ENCODE data around the gene KCNE3.

Gene KCNE3

DNA sequence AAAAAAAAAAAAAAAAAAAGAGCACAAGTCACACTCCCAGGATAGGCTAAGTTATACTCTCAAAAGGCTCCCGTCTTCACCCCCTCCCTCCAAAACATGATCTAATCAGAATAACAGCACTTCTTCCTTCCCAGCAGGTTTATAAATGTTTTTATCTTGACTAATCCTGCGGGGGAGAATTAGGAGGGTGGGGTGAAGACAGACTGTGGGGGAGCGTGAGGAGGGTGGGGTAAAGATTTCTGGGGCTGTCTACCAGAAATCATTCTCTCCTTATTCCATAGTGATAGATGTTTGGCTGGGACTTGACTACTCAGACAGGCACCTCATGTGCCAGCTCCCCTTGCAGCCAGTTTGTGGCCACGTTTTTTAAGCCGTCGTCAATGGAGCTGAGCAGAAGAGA lies 17.0 kb downstream of the KCNE3 start:
- H3K27ac ChIP-seq (ENCODE audit: low read length) = no peak overlapping the region
- no peaks in the 10 kb centered on the region for H3K9me3 ChIP-seq (ENCODE audit: insufficient read depth, low read length, severe bottlenecking)
- no peak overlapping the region for H3K9ac ChIP-seq (ENCODE audit: low read depth, low read length)
- H3K4me1 ChIP-seq (ENCODE audit: insufficient read depth, low read length) = no peaks in the 10 kb centered on the region
- no peaks in the 10 kb centered on the region for H3K79me2 ChIP-seq (ENCODE audit: insufficient read depth, low read length)
- no peak overlapping the region for H3K4me2 ChIP-seq (ENCODE audit: insufficient read depth, low read length)
- no peak for TF ChIP-seq CTCF (IDR thresholded peaks at IDR 0.05; ENCODE audit: borderline replicate concordance, extremely low read depth, low read length, poor library complexity, severe bottlenecking)
- no peak for TF ChIP-seq EZH2 (IDR thresholded peaks at IDR 0.05; ENCODE audit: borderline replicate concordance, low read depth, low read length, severe bottlenecking)
- peaks cover under 1% of the 10 kb centered on the region for H3K27me3 ChIP-seq (ENCODE audit: insufficient read depth, low read length, poor library complexity)
- no peak overlapping the region for H3K4me3 ChIP-seq (ENCODE audit: low read depth in 1 of 2, low read length in 2 of 2)
- no peaks in the 10 kb centered on the region for H4K20me1 ChIP-seq (ENCODE audit: insufficient read depth, low read length)
- no peak for ATAC-seq (ENCODE audit: insufficient read depth, low read depth)
- H3K36me3 ChIP-seq (ENCODE audit: insufficient read depth, low read length) = no peaks in the 10 kb centered on the region
- no peak overlapping the region for H2AFZ ChIP-seq (ENCODE audit: low read depth, low read length)
- no peak for DNase-seq

- Histone ChIP-seq H3K27me3 (ENCODE audit: insufficient read depth, low read length, poor library complexity) (peaks cover 4% of the 10 kb centered on the region), H3K36me3 (ENCODE audit: insufficient read depth, low read length) (no peaks in the 10 kb centered on the region), H3K4me1 (ENCODE audit: insufficient read depth, low read length) (no peaks in the 10 kb centered on the region), H3K4me3 (ENCODE audit: low read depth in 1 of 2, low read length in 2 of 2) (no peak overlapping the region), H4K20me1 (ENCODE audit: insufficient read depth, low read length) (no peaks in the 10 kb centered on the region), H3K27ac (ENCODE audit: low read length) (no peak overlapping the region), H3K4me2 (ENCODE audit: insufficient read depth, low read length) (no peak overlapping the region), H2AFZ (ENCODE audit: low read depth, low read length) (no peak overlapping the region), H3K9ac (ENCODE audit: low read depth, low read length) (no peak overlapping the region), H3K79me2 (ENCODE audit: insufficient read depth, low read length) (no peaks in the 10 kb centered on the region), H3K9me3 (ENCODE audit: insufficient read depth, low read length, severe bottlenecking) (no peaks in the 10 kb centered on the region)
- DNase-seq = peak; percentile 42
- peak; percentile 93 for ATAC-seq (ENCODE audit: insufficient read depth, low read depth)
- TF ChIP-seq EZH2 (IDR thresholded peaks at IDR 0.05; ENCODE audit: borderline replicate concordance, low read depth, low read length, severe bottlenecking) (no peak), CTCF (IDR thresholded peaks at IDR 0.05; ENCODE audit: borderline replicate concordance, extremely low read depth, low read length, poor library complexity, severe bottlenecking) (peak; percentile 72)
Measured at GRCh38 chr11:74449369-74449931, 17.9 kb downstream of the KCNE3 start.

DNA sequence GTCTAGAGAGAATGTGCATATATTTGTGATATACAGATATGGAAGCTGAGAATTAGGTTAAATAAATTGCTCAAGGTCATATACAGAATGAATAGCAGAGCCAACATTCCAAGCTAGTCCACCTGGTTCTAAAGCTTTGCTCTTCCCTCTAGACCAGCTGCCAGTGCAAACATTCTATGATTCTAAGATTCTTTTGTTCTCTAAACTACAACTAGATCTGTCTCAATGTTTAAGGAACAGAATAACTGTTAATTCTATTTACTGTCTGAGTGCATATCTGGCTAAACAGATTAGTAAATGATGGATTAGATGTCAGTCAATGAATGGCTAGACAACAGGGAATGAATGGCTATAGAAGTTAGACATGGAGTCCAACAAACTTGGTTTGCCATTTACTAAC lies 19.6 kb downstream of the KCNE3 start:
- Histone ChIP-seq H3K36me3 (ENCODE audit: insufficient read depth, low read length) (no peaks in the 10 kb centered on the region), H3K4me3 (ENCODE audit: low read depth in 1 of 2, low read length in 2 of 2) (no peak overlapping the region), H3K27ac (ENCODE audit: low read length) (no peak overlapping the region), H3K79me2 (ENCODE audit: insufficient read depth, low read length) (no peaks in the 10 kb centered on the region), H3K9ac (ENCODE audit: low read depth, low read length) (no peak overlapping the region), H3K9me3 (ENCODE audit: insufficient read depth, low read length, severe bottlenecking) (no peaks in the 10 kb centered on the region), H4K20me1 (ENCODE audit: insufficient read depth, low read length) (no peaks in the 10 kb centered on the region), H2AFZ (ENCODE audit: low read depth, low read length) (no peak overlapping the region), H3K4me1 (ENCODE audit: insufficient read depth, low read length) (no peaks in the 10 kb centered on the region), H3K27me3 (ENCODE audit: insufficient read depth, low read length, poor library complexity) (peaks cover 11% of the 10 kb centered on the region), H3K4me2 (ENCODE audit: insufficient read depth, low read length) (no peak overlapping the region)
- no peak for ATAC-seq (ENCODE audit: insufficient read depth, low read depth)
- DNase-seq = no peak
- TF ChIP-seq EZH2 (IDR thresholded peaks at IDR 0.05; ENCODE audit: borderline replicate concordance, low read depth, low read length, severe bottlenecking) (no peak), CTCF (IDR thresholded peaks at IDR 0.05; ENCODE audit: borderline replicate concordance, extremely low read depth, low read length, poor library complexity, severe bottlenecking) (no peak)

DNA sequence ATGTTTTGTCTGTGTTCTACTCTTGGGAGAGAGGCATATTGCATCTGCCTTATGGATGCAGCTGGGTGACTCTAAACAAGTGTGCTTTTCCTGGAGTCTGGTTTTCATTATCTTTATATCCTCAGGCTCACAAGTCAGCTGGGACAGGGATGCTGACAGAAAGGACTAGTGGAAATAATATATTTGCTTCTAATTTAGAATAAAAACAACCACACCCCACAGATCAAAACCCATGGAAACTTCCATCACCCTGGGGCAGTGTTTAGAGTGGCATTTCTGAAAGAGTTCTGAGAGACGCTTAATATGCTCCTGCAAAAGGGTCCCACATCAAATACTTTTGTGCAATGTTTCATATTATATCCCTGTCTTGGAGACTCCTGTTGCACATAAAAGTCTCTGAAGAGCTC lies 20.8 kb downstream of the KCNE3 start:
- H3K9ac ChIP-seq (ENCODE audit: low read depth, low read length) = no peak overlapping the region
- H3K79me2 ChIP-seq (ENCODE audit: insufficient read depth, low read length) = no peaks in the 10 kb centered on the region
- no peak overlapping the region for H3K4me2 ChIP-seq (ENCODE audit: insufficient read depth, low read length)
- H3K9me3 ChIP-seq (ENCODE audit: insufficient read depth, low read length, severe bottlenecking) = no peaks in the 10 kb centered on the region
- H3K27me3 ChIP-seq (ENCODE audit: insufficient read depth, low read length, poor library complexity) = peaks cover 11% of the 10 kb centered on the region
- no peak overlapping the region for H3K27ac ChIP-seq (ENCODE audit: low read length)
- no peaks in the 10 kb centered on the region for H3K4me1 ChIP-seq (ENCODE audit: insufficient read depth, low read length)
- DNase-seq = no peak
- no peaks in the 10 kb centered on the region for H4K20me1 ChIP-seq (ENCODE audit: insufficient read depth, low read length)
- no peaks in the 10 kb centered on the region for H3K36me3 ChIP-seq (ENCODE audit: insufficient read depth, low read length)
- H2AFZ ChIP-seq (ENCODE audit: low read depth, low read length) = no peak overlapping the region
- TF ChIP-seq EZH2 (IDR thresholded peaks at IDR 0.05; ENCODE audit: borderline replicate concordance, low read depth, low read length, severe bottlenecking) (no peak), CTCF (IDR thresholded peaks at IDR 0.05; ENCODE audit: borderline replicate concordance, extremely low read depth, low read length, poor library complexity, severe bottlenecking) (no peak)
- ATAC-seq (ENCODE audit: insufficient read depth, low read depth) = no peak
- H3K4me3 ChIP-seq (ENCODE audit: low read depth in 1 of 2, low read length in 2 of 2) = no peak overlapping the region
